ENCODE data around the gene IRF2BP1.

GRCh38 chr19:45924891-45925447 lies 39.0 kb upstream of the IRF2BP1 start:
- no peak for TF ChIP-seq POLR2A (IDR thresholded peaks at IDR 0.05)
- no peak for TF ChIP-seq CTCF (IDR thresholded peaks at IDR 0.05)
